GM12892 (cell line): ENCODE data around the gene MYO16.

ENCODE experiments used
- POLR2A ChIP-seq: IDR thresholded peaks from 2 replicates; pipeline ENCODE4 v1.6.1; 2011; ENCODE audit warnings: low read depth, low read length, control low read depth
- POLR2AphosphoS5 ChIP-seq: IDR thresholded peaks from 2 replicates; pipeline ENCODE4 v1.6.1; 2011; ENCODE audit warnings: low read depth, low read length, control low read depth
- TAF1 ChIP-seq: IDR thresholded peaks from 2 replicates; pipeline ENCODE4 v1.6.1; 2011; ENCODE audit warnings: low read depth, mild to moderate bottlenecking, control low read depth, low read length, borderline replicate concordance

DNA sequence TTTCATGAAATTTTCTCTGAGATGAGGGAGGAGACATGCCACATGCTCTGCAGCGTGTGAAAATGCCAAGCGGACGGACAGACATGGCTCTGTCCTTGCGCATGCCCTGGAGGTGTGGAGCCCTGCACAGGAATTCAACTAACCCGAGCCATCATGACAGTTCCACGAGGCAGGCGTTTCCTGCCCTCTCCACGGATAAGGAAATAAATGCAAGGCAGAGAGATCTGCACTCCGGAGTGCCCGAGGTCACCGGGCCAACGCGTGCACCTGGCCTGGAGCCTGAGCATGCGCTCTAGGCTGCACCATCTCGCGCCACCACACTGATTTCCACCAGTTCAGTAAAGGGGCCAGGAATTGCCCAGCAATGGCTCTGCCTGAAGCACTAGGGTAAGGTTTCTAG is 298.2 kb downstream of the MYO16 start:
- no peak for TF ChIP-seq POLR2AphosphoS5
- TF ChIP-seq TAF1: no peak
- TF ChIP-seq POLR2A: no peak
